K562 (cell line): ENCODE measurements around the gene GEMIN7. TPM values are rescaled to one million over a fixed set of nuclear protein-coding genes. Genes with fewer than 3 reads are reported as not detected.

Experiments used
- ARID2 ChIP-seq: fragments of 450-650 bp; IDR thresholded peaks from 2 replicates; pipeline ENCODE4 v1.6.1; 2017; ENCODE audit warnings: antibody characterized with exemption, mild to moderate bottlenecking
- CEBPB ChIP-seq: fragments of 450-650 bp; IDR thresholded peaks from 2 replicates; pipeline ENCODE4 v1.6.1; 2016; ENCODE audit warnings: missing genetic modification characterization, missing compliant biosample characterization
- EWSR1 ChIP-seq: fragments of 450-650 bp; IDR thresholded peaks from 2 replicates; pipeline ENCODE4 v1.6.1; 2018; ENCODE audit warnings: borderline replicate concordance, mild to moderate bottlenecking, low read depth, moderate library complexity; ENCODE audit not compliant: partially characterized antibody
- HCFC1 ChIP-seq: IDR thresholded peaks from 2 replicates; pipeline ENCODE4 v1.6.1; 2012; ENCODE audit warnings: low read depth, low read length, improper control_type of control experiment
- HDAC8 ChIP-seq: fragments of 450-650 bp; IDR thresholded peaks from 2 replicates; pipeline ENCODE4 v1.6.1; 2016; ENCODE audit warnings: mild to moderate bottlenecking, missing genetic modification characterization, moderate library complexity, missing compliant biosample characterization
- HDGF ChIP-seq: fragments of 450-650 bp; IDR thresholded peaks from 2 replicates; pipeline ENCODE4 v1.6.1; 2016
- JUND ChIP-seq, 2 experiments: IDR thresholded peaks; 2 replicates in 1 of 2; 3 replicates in 1 of 2; pipeline ENCODE4 v1.6.1; 2011; ENCODE audit warnings: borderline replicate concordance in 2 of 2, low read depth in 2 of 2, low read length in 2 of 2, improper control_type of control experiment in 1 of 2, missing biosample characterization in 1 of 2, missing genetic modification characterization in 1 of 2, missing genetic modification reagents in 1 of 2
- MEIS2 ChIP-seq: fragments of 450-650 bp; IDR thresholded peaks from 2 replicates; pipeline ENCODE4 v1.6.1; 2014; ENCODE audit warnings: mild to moderate bottlenecking; ENCODE audit not compliant: partially characterized antibody
- MXI1 ChIP-seq: IDR thresholded peaks from 2 replicates; pipeline ENCODE4 v1.6.1; 2011; ENCODE audit warnings: low read depth, mild to moderate bottlenecking, improper control_type of control experiment, low read length
- POLR2G ChIP-seq: fragments of 200-400 bp; formaldehyde crosslinking; IDR thresholded peaks from 2 replicates; pipeline ENCODE4 v1.6.1; 2017; ENCODE audit warnings: low read depth, mild to moderate bottlenecking, antibody characterized with exemption, low read length, moderate library complexity
- RBM15 ChIP-seq: fragments of 200-400 bp; formaldehyde crosslinking; IDR thresholded peaks from 2 replicates; pipeline ENCODE4 v1.6.1; 2018; ENCODE audit warnings: mild to moderate bottlenecking, low read length, moderate library complexity; ENCODE audit not compliant: insufficient read depth
- SMAD3 ChIP-seq: fragments of 450-650 bp; formaldehyde crosslinking; conservative IDR thresholded peaks from 2 replicates; pipeline ENCODE4 v1.4.0; 2020; ENCODE audit warnings: mild to moderate bottlenecking
- polyA plus RNA-seq, 8 experiments: library from polyadenylated mRNA; depleted of rRNA in 4 of 8; stranded (reverse) in 5 of 8; unstranded in 3 of 8; fragments of >200 nt; fragmentation: Nextera tagmentation in 2 of 8; fragmentation: Illumina TruSeq in 1 of 8; extraction: Ambion mirVana in 2 of 8; extraction: Trizol in 1 of 8; gene quantifications; 2 replicates each; pipeline versions ENCODE4 v1.2.1 to v1.2.3, GENCODE V29; 2011 to 2014; ENCODE audit warnings: inconsistent platforms in 1 of 8, missing spikeins in 1 of 8
- total RNA-seq, 7 experiments: library from RNA; depleted of rRNA in 6 of 7; stranded (reverse); fragments of >200 nt in 6 of 7; fragmentation: Illumina TruSeq in 2 of 7; extraction: Trizol in 2 of 7; gene quantifications; 2 replicates each; pipeline versions ENCODE4 v1.2.1 to v1.2.3, GENCODE V29; 2011 to 2021; ENCODE audit warnings: low replicate concordance in 1 of 7
- TF ChIP-seq, protein P1 (sequence below): IDR thresholded peaks from 2 replicates; pipeline ENCODE4 v1.6.1; 2011; ENCODE audit not compliant: insufficient read length; ENCODE audit errors: extremely low read depth
- TF ChIP-seq, protein P2 (sequence below): fragments of 250-450 bp; sonication (Bioruptor Pico); IDR thresholded peaks from 2 replicates; pipeline ENCODE4 v1.8.0; 2021; ENCODE audit warnings: moderate library complexity, mild to moderate bottlenecking, inconsistent platforms
- TF ChIP-seq, protein P3 (sequence below): sonication (generic); formaldehyde crosslinking; IDR thresholded peaks from 2 replicates; pipeline ENCODE4 v1.8.0; 2022; ENCODE audit warnings: missing genetic modification reagents, mild to moderate bottlenecking, moderate library complexity, borderline replicate concordance
- TF ChIP-seq, protein P4 (sequence below): fragments of 450-650 bp; formaldehyde crosslinking; conservative IDR thresholded peaks from 2 replicates; pipeline ENCODE4 v1.4.0; 2022; ENCODE audit warnings: mild to moderate bottlenecking, missing genetic modification characterization
- TF ChIP-seq, protein P5 (sequence below): sonication (generic); formaldehyde crosslinking; IDR thresholded peaks from 2 replicates; pipeline ENCODE4 v1.9.0; 2022; ENCODE audit warnings: mild to moderate bottlenecking, missing genetic modification reagents

GEMIN7 gene
- total and polyA plus RNA-seq, 9 of the 15 experiments (the other 6 are each of a cell fraction or from before 2014, with no cell fraction given): 23.1 to 124 (median 54.9) TPM

DNA sequence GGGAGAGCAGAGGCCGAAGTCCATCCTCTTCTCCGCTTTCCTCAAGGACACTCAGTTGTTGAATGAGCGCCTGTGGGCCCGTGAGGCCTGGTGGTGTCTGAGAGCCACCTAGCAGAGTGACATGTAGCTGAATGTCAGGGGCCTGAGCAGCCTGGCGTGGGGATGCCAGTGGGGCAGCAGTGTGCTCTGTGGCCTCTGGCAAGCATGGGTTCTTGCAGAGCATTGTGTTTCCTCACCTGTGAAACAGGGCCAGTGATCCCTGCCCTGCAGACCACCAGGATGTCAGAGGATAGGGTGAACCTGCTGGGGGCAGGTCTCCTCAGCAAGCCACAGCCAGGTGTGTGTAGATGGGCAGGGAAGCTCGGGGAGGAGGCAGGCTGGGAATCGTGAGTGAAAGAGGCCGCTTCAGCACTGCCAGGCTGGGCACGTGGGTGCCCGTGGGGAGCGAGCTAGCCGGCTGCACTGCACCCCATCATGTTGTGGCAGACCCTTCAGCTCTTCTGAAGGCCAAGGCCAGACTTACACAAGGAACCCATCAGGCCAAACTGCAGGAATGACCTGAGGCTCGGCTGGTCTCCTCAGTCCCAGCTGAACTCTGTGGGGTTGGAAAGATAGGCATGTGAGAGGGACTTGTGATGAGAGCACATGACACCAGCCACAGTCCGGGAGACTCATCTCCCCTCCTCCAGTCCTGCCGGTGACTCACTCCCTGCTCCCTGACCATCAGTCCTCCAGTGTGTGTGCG, 18.9 kb downstream of the GEMIN7 start (continued):
- TF ChIP-seq, protein P1, sequence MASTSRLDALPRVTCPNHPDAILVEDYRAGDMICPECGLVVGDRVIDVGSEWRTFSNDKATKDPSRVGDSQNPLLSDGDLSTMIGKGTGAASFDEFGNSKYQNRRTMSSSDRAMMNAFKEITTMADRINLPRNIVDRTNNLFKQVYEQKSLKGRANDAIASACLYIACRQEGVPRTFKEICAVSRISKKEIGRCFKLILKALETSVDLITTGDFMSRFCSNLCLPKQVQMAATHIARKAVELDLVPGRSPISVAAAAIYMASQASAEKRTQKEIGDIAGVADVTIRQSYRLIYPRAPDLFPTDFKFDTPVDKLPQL: no peak
- TF ChIP-seq HDAC8 (tag) (no peak; the same call in 1 of the 2 replicates), ARID2 (no peak), RBM15 (no peak), SMAD3 (CRISPR knock-in tag) (no peak), HCFC1 (no peak), CEBPB (tag) (no peak), MEIS2 (peak; percentile 42), JUND (IDR thresholded peaks at IDR 0.05; ENCODE audit: borderline replicate concordance, low read depth, low read length) (peak; percentile 99), JUND (tag; IDR thresholded peaks at IDR 0.05; ENCODE audit: borderline replicate concordance, low read depth, low read length) (peak; percentile 97; the same call in 2 of the 3 replicates), MXI1 (no peak), POLR2G (no peak; the same call in 1 of the 2 replicates), EWSR1 (no peak), HDGF (no peak)
- TF ChIP-seq, protein P2, sequence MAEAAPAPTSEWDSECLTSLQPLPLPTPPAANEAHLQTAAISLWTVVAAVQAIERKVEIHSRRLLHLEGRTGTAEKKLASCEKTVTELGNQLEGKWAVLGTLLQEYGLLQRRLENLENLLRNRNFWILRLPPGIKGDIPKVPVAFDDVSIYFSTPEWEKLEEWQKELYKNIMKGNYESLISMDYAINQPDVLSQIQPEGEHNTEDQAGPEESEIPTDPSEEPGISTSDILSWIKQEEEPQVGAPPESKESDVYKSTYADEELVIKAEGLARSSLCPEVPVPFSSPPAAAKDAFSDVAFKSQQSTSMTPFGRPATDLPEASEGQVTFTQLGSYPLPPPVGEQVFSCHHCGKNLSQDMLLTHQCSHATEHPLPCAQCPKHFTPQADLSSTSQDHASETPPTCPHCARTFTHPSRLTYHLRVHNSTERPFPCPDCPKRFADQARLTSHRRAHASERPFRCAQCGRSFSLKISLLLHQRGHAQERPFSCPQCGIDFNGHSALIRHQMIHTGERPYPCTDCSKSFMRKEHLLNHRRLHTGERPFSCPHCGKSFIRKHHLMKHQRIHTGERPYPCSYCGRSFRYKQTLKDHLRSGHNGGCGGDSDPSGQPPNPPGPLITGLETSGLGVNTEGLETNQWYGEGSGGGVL: no peak
- TF ChIP-seq, protein P3, sequence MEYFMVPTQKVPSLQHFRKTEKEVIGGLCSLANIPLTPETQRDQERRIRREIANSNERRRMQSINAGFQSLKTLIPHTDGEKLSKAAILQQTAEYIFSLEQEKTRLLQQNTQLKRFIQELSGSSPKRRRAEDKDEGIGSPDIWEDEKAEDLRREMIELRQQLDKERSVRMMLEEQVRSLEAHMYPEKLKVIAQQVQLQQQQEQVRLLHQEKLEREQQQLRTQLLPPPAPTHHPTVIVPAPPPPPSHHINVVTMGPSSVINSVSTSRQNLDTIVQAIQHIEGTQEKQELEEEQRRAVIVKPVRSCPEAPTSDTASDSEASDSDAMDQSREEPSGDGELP (CRISPR knock-in tag): peak; percentile 93
- TF ChIP-seq, protein P4, sequence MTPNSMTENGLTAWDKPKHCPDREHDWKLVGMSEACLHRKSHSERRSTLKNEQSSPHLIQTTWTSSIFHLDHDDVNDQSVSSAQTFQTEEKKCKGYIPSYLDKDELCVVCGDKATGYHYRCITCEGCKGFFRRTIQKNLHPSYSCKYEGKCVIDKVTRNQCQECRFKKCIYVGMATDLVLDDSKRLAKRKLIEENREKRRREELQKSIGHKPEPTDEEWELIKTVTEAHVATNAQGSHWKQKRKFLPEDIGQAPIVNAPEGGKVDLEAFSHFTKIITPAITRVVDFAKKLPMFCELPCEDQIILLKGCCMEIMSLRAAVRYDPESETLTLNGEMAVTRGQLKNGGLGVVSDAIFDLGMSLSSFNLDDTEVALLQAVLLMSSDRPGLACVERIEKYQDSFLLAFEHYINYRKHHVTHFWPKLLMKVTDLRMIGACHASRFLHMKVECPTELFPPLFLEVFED: no peak
- TF ChIP-seq, protein P5, sequence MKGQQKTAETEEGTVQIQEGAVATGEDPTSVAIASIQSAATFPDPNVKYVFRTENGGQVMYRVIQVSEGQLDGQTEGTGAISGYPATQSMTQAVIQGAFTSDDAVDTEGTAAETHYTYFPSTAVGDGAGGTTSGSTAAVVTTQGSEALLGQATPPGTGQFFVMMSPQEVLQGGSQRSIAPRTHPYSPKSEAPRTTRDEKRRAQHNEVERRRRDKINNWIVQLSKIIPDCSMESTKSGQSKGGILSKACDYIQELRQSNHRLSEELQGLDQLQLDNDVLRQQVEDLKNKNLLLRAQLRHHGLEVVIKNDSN: peak; percentile 92
